HCT116 (cell line): Measurements from ENCODE around the gene IL21R. TPM values are rescaled to one million over a fixed set of nuclear protein-coding genes. Genes with fewer than 3 reads are reported as not detected.

ENCODE experiments used
- ATAC-seq: fragments of 200-7000 bp; cut with Tn5 transposase; 2 replicates; pipeline ENCODE4 v1.9.1; 2020; ENCODE audit warnings: mild to moderate bottlenecking, moderate library complexity
- BruUV-seq: library from RNA; stranded (reverse); fragments of 400-500 nt; replicated peaks from 2 replicates; lab custom pipeline; 2021; lab: Mats Ljungman, UMichigan
- CTCF ChIA-PET: fragments of 300-600 bp; sonication (Branson Sonifier 250); formaldehyde crosslinking; loops from one replicate; lab custom pipeline; 2021; ENCODE audit warnings: antibody characterized with exemption; lab: Charles Lee
- POLR2A ChIA-PET: fragments of 300-600, 350-600 bp; sonication (Branson Sonifier 250); formaldehyde crosslinking; loops from one replicate; lab custom pipeline; 2021; ENCODE audit warnings: antibody characterized with exemption; lab: Charles Lee
- RAD21 ChIA-PET, 2 experiments: fragments of 300-600 bp; sonication (Branson Sonifier 250); formaldehyde crosslinking; loops; one replicate each; lab custom pipeline; 2023; ENCODE audit warnings: low total read pairs in 2 of 2; ENCODE audit not compliant: uncharacterized antibody in 2 of 2, unreplicated experiment in 2 of 2, low non-redundant PET in 1 of 2; lab: Charles Lee
- DNase-seq: peaks from one replicate; pipeline ENCODE4 v3.0.0-alpha.2; 2010; ENCODE audit warnings: low read depth, low spot score
- H2AFZ ChIP-seq: fragments of 200-600 bp; shearing (Covaris generic), sonication (generic); 2 replicates; pipeline ENCODE4 v1.6.1; 2017; ENCODE audit warnings: low read depth, mixed run types, mixed read lengths, antibody characterized with exemption, low read length; ENCODE audit not compliant: poor library complexity, severe bottlenecking
- H3K27ac ChIP-seq: 2 replicates; pipeline ENCODE4 v1.5.1; 2012; ENCODE audit warnings: low read depth, low read length
- H3K27me3 ChIP-seq: fragments of 200-600 bp; sonication (generic); 2 replicates; pipeline ENCODE4 v1.6.1; 2016; ENCODE audit warnings: mixed run types, low read length, mixed read lengths; ENCODE audit not compliant: insufficient read depth
- H3K36me3 ChIP-seq, 2 experiments: fragments of 200-500 bp in 1 of 2; fragments of 200-600 bp in 1 of 2; sonication (Bioruptor generic) in 1 of 2; sonication (generic) in 1 of 2; 2 replicates each; pipeline versions ENCODE4 v1.5.1 to v1.6.1; 2014 to 2016; ENCODE audit warnings: low read length in 2 of 2, inconsistent platforms in 1 of 2, mixed read lengths in 1 of 2, mixed run types in 1 of 2; ENCODE audit not compliant: insufficient read depth in 2 of 2, control insufficient read depth in 1 of 2
- H3K4me1 ChIP-seq, 2 experiments: fragments of 200-600 bp in 1 of 2; sonication (generic) in 1 of 2; 2 replicates each; pipeline versions ENCODE4 v1.5.1 to v1.6.1; 2012 to 2017; ENCODE audit warnings: low read length in 2 of 2, inconsistent platforms in 1 of 2, mild to moderate bottlenecking in 1 of 2, mixed read lengths in 1 of 2, mixed run types in 1 of 2, moderate library complexity in 1 of 2; ENCODE audit not compliant: insufficient read depth in 2 of 2, control insufficient read depth in 1 of 2
- H3K4me2 ChIP-seq: fragments of 200-600 bp; sonication (generic); 2 replicates; pipeline ENCODE4 v1.6.1; 2017; ENCODE audit warnings: mixed run types, low read length, mixed read lengths
- H3K4me3 ChIP-seq, 2 experiments: fragments of 200-600 bp in 1 of 2; sonication (generic) in 1 of 2; replicated peaks in 1 of 2; 2 replicates each; pipeline ENCODE4 v1.5.1; 2011 to 2016; ENCODE audit warnings: low read length in 2 of 2, control low read depth in 1 of 2, low read depth in 1 of 2, mild to moderate bottlenecking in 1 of 2, mixed read lengths in 1 of 2, mixed run types in 1 of 2
- H3K79me2 ChIP-seq: fragments of 200-600 bp; sonication (generic); 2 replicates; pipeline ENCODE4 v1.6.1; 2017; ENCODE audit warnings: mild to moderate bottlenecking, mixed run types, low read length, moderate library complexity, mixed read lengths; ENCODE audit not compliant: insufficient read depth
- H3K9ac ChIP-seq: fragments of 200-600 bp; sonication (generic); 2 replicates; pipeline ENCODE4 v1.6.1; 2016; ENCODE audit warnings: low read length, mixed read lengths
- H3K9me2 ChIP-seq: fragments of 200-600 bp; sonication (generic), shearing (Covaris generic); 2 replicates; pipeline ENCODE4 v1.6.1; 2017; ENCODE audit warnings: mixed run types, mild to moderate bottlenecking, moderate library complexity; ENCODE audit not compliant: insufficient read depth
- H3K9me3 ChIP-seq, 2 experiments: fragments of 200-500 bp in 1 of 2; fragments of 200-600 bp in 1 of 2; sonication (Bioruptor generic) in 1 of 2; sonication (generic) in 1 of 2; 2 replicates each; pipeline ENCODE4 v1.6.1; 2014 to 2017; ENCODE audit warnings: low read length in 2 of 2, mixed read lengths in 2 of 2, inconsistent platforms in 1 of 2, low read depth in 1 of 2, mild to moderate bottlenecking in 1 of 2, mixed run types in 1 of 2, moderate library complexity in 1 of 2; ENCODE audit not compliant: control insufficient read depth in 1 of 2, insufficient read depth in 1 of 2
- H4K20me1 ChIP-seq: fragments of 200-600 bp; sonication (generic), shearing (Covaris generic); 2 replicates; pipeline ENCODE4 v1.6.1; 2017; ENCODE audit warnings: mixed run types, mild to moderate bottlenecking, moderate library complexity; ENCODE audit not compliant: insufficient read depth
- CBX3 ChIP-seq: IDR thresholded peaks from 2 replicates; pipeline ENCODE4 v1.6.1; 2012; ENCODE audit warnings: low read depth
- CEBPB ChIP-seq: IDR thresholded peaks from 2 replicates; pipeline ENCODE4 v1.6.1; 2012; ENCODE audit warnings: low read depth
- ELF1 ChIP-seq: IDR thresholded peaks from 2 replicates; pipeline ENCODE4 v1.6.1; 2012; ENCODE audit warnings: low read depth, borderline replicate concordance
- EZH2 ChIP-seq: fragments of 200-600 bp; sonication (generic); IDR thresholded peaks from 2 replicates; pipeline ENCODE4 v1.6.1; 2017; ENCODE audit warnings: antibody characterized with exemption, mixed run types
- EZH2phosphoT487 ChIP-seq: fragments of 200-600 bp; IDR thresholded peaks from 2 replicates; pipeline ENCODE4 v1.6.1; 2018; ENCODE audit warnings: antibody characterized with exemption, borderline replicate concordance
- JUND ChIP-seq: IDR thresholded peaks from 2 replicates; pipeline ENCODE4 v1.6.1; 2012
- POLR2AphosphoS5 ChIP-seq: IDR thresholded peaks from 2 replicates; pipeline ENCODE4 v1.6.1; 2011; ENCODE audit warnings: mild to moderate bottlenecking, low read depth, low read length, moderate library complexity
- RAD21 ChIP-seq: IDR thresholded peaks from 2 replicates; pipeline ENCODE4 v1.6.1; 2012; ENCODE audit warnings: low read depth, mild to moderate bottlenecking
- SP1 ChIP-seq: IDR thresholded peaks from 2 replicates; pipeline ENCODE4 v1.6.1; 2012; ENCODE audit warnings: low read depth
- SRF ChIP-seq: IDR thresholded peaks from 2 replicates; pipeline ENCODE4 v1.6.1; 2012; ENCODE audit warnings: low read depth
- TCF7L2 ChIP-seq: IDR thresholded peaks from 2 replicates; pipeline ENCODE4 v1.7.0; 2011; ENCODE audit warnings: borderline replicate concordance, inconsistent platforms; ENCODE audit not compliant: insufficient read depth, insufficient read length; ENCODE audit errors: extremely low read depth
- ZNF274 ChIP-seq: fragments of 200-500 bp; sonication (Bioruptor generic); IDR thresholded peaks from 2 replicates; pipeline ENCODE4 v1.6.1; 2014; ENCODE audit warnings: mild to moderate bottlenecking, low read depth, low read length, inconsistent platforms
- intact Hi-C: fragments of 100-400 bp; cut with micrococcal nuclease; formaldehyde crosslinking; loops from 2 replicates; pipeline ENCODE4 v1.10.0; 2022
- total RNA-seq: library from RNA; stranded (reverse); gene quantifications from one replicate; pipeline ENCODE4 v1.2.1, GENCODE V29; 2021; ENCODE audit not compliant: unreplicated experiment
- TF ChIP-seq, protein P1 (sequence below): IDR thresholded peaks from 2 replicates; pipeline ENCODE4 v1.6.1; 2011; ENCODE audit warnings: mild to moderate bottlenecking, low read length, moderate library complexity; ENCODE audit not compliant: insufficient replicate concordance; ENCODE audit errors: extremely low read depth
- TF ChIP-seq, protein P2 (sequence below): IDR thresholded peaks from 2 replicates; pipeline ENCODE4 v1.6.1; 2012; ENCODE audit warnings: low read depth
- TF ChIP-seq, protein P3 (sequence below): IDR thresholded peaks from 2 replicates; pipeline ENCODE4 v1.6.1; 2012

IL21R gene
- total RNA-seq, 1 experiment from 2014 or later: 1.2 TPM

DNA sequence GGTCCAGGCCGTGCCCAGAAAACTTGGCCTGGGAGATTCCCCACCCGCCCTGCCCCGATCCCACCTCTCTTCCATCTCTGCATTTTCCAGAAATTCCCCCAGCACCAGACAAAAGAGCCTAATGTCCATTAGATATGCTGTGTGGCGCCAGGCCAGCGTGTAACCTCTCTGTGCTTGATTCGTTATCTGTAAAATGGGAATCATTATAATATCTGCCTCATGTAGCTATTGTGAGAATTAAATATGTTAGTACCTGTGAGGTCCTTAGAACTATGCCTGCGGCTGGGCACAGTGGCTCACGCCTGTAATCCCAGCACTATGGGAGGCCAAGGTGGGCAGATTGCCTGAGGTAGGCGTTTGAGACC lies 33.6 kb upstream of the IL21R start:
- Histone ChIP-seq H3K79me2 (no peaks in the 10 kb centered on the region), H3K9me3 (no peaks in the 10 kb centered on the region), H3K4me2 (no peak overlapping the region), H3K36me3 (no peaks in the 10 kb centered on the region), H2AFZ (no peak overlapping the region), H3K4me3 (no peak overlapping the region), H3K9ac (no peak overlapping the region), H3K4me1 (peaks cover 2 to 37% of the 10 kb centered on the region in 2 experiments; a peak in 3 of 4 replicates), H3K27ac (no peak overlapping the region), H4K20me1 (no peaks in the 10 kb centered on the region), H3K9me2 (no peaks in the 10 kb centered on the region), H3K27me3 (no peaks in the 10 kb centered on the region)
- no peak for TF ChIP-seq CEBPB
- TF ChIP-seq POLR2AphosphoS5: no peak
- TF ChIP-seq TCF7L2: no peak
- TF ChIP-seq, protein P1, sequence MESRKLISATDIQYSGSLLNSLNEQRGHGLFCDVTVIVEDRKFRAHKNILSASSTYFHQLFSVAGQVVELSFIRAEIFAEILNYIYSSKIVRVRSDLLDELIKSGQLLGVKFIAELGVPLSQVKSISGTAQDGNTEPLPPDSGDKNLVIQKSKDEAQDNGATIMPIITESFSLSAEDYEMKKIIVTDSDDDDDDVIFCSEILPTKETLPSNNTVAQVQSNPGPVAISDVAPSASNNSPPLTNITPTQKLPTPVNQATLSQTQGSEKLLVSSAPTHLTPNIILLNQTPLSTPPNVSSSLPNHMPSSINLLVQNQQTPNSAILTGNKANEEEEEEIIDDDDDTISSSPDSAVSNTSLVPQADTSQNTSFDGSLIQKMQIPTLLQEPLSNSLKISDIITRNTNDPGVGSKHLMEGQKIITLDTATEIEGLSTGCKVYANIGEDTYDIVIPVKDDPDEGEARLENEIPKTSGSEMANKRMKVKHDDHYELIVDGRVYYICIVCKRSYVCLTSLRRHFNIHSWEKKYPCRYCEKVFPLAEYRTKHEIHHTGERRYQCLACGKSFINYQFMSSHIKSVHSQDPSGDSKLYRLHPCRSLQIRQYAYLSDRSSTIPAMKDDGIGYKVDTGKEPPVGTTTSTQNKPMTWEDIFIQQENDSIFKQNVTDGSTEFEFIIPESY: no peak
- no peak for TF ChIP-seq ZNF274
- TF ChIP-seq EZH2phosphoT487: no peak
- TF ChIP-seq EZH2: no peak
- no peak for TF ChIP-seq SP1
- TF ChIP-seq RAD21: no peak
- TF ChIP-seq JUND: no peak
- TF ChIP-seq, protein P2, sequence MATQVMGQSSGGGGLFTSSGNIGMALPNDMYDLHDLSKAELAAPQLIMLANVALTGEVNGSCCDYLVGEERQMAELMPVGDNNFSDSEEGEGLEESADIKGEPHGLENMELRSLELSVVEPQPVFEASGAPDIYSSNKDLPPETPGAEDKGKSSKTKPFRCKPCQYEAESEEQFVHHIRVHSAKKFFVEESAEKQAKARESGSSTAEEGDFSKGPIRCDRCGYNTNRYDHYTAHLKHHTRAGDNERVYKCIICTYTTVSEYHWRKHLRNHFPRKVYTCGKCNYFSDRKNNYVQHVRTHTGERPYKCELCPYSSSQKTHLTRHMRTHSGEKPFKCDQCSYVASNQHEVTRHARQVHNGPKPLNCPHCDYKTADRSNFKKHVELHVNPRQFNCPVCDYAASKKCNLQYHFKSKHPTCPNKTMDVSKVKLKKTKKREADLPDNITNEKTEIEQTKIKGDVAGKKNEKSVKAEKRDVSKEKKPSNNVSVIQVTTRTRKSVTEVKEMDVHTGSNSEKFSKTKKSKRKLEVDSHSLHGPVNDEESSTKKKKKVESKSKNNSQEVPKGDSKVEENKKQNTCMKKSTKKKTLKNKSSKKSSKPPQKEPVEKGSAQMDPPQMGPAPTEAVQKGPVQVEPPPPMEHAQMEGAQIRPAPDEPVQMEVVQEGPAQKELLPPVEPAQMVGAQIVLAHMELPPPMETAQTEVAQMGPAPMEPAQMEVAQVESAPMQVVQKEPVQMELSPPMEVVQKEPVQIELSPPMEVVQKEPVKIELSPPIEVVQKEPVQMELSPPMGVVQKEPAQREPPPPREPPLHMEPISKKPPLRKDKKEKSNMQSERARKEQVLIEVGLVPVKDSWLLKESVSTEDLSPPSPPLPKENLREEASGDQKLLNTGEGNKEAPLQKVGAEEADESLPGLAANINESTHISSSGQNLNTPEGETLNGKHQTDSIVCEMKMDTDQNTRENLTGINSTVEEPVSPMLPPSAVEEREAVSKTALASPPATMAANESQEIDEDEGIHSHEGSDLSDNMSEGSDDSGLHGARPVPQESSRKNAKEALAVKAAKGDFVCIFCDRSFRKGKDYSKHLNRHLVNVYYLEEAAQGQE: no peak
- TF ChIP-seq, protein P3, sequence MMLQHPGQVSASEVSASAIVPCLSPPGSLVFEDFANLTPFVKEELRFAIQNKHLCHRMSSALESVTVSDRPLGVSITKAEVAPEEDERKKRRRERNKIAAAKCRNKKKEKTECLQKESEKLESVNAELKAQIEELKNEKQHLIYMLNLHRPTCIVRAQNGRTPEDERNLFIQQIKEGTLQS: no peak
- no peak for TF ChIP-seq CBX3
- TF ChIP-seq ELF1: no peak
- no peak for TF ChIP-seq SRF
- RAD21 ChIA-PET: interaction anchor here (0.8 to 2.0 kb wide), 6 partner anchors 100 to 189 kb away, joined by 4 to 13 read pairs (median 8); partner anchors contain the start of gene NSMCE1 (in 1 of the 2)
- ATAC-seq (no peak), DNase-seq (no peak)
- intact Hi-C loops: loop anchor here (1.0 to 5.0 kb wide), 4 partner anchors 133 to 1531 kb away; no protein-coding TSS in a partner anchor
- CTCF ChIA-PET: interaction anchor here (0.9 to 4.4 kb wide), 15 partner anchors 13 to 258 kb away, joined by 3 to 69 read pairs (median 5); partner anchors contain the start of genes KDM8 and NSMCE1
- POLR2A ChIA-PET: no interaction called here
- BruUV-seq: no TSS peak
